HEK293 (cell line): ENCODE measurements around the gene CDK14.
"Not testable (repeated sequence)": the region's sequence is repeated elsewhere in the genome, so short reads cannot be mapped to it uniquely, and the experiment has no call there.

ENCODE experiments used
- CTCF ChIA-PET: fragments of 350-600 bp; formaldehyde crosslinking; extraction: SDS; loops from one replicate; lab custom pipeline; 2021; ENCODE audit warnings: antibody characterized with exemption; lab: Yijun Ruan, JAX
- POLR2A ChIA-PET: fragments of 300-600 bp; formaldehyde crosslinking; extraction: SDS; loops from one replicate; lab custom pipeline; 2020; ENCODE audit warnings: antibody characterized with exemption, inconsistent platforms; lab: Yijun Ruan, JAX
- H3K27ac ChIP-seq: fragments of 200-500 bp; sonication (Bioruptor generic); 2 replicates; pipeline ENCODE4 v1.5.1; 2014; ENCODE audit warnings: low read depth, low read length, control low read depth, inconsistent platforms; ENCODE audit errors: extremely low read depth
- H3K36me3 ChIP-seq, 2 experiments: fragments of 200-500 bp in 1 of 2; sonication (Bioruptor generic) in 1 of 2; 1 replicate in 1 of 2; 2 replicates in 1 of 2; pipeline ENCODE4 v1.5.1; 2014 to 2017; ENCODE audit warnings: inconsistent platforms in 2 of 2, low read length in 2 of 2; ENCODE audit not compliant: control insufficient read depth in 2 of 2, insufficient read depth in 1 of 2
- H3K4me1 ChIP-seq: fragments of 200-500 bp; sonication (Bioruptor generic); 2 replicates; pipeline ENCODE4 v1.5.1; 2014; ENCODE audit warnings: mild to moderate bottlenecking, low read length, inconsistent platforms; ENCODE audit not compliant: control insufficient read depth, insufficient read depth
- H3K4me3 ChIP-seq: 2 replicates; pipeline ENCODE4 v1.5.1; 2011; ENCODE audit warnings: low read depth, mild to moderate bottlenecking, control low read depth, low read length, moderate library complexity
- H3K9me3 ChIP-seq: fragments of 200-500 bp; sonication (Bioruptor generic); 2 replicates; pipeline ENCODE4 v1.5.1; 2014; ENCODE audit warnings: low read depth, low read length, inconsistent platforms; ENCODE audit not compliant: control insufficient read depth, insufficient read depth
- HOXA7 ChIP-seq: sonication (generic); formaldehyde crosslinking; IDR thresholded peaks from 2 replicates; pipeline ENCODE4 v1.8.1; 2022; ENCODE audit warnings: missing genetic modification reagents, borderline replicate concordance
- SCRT1 ChIP-seq: fragments of 450-650 bp; formaldehyde crosslinking; IDR thresholded peaks from 2 replicates; pipeline ENCODE4 v1.5.1; 2016; ENCODE audit warnings: missing biosample characterization, missing genetic modification characterization, borderline replicate concordance
- ZNF280C ChIP-seq: fragments of 450-650 bp; formaldehyde crosslinking; IDR thresholded peaks from 2 replicates; pipeline ENCODE4 v1.5.1; 2016; ENCODE audit warnings: missing biosample characterization, missing genetic modification characterization
- ZNF324 ChIP-seq: fragments of 450-650 bp; formaldehyde crosslinking; IDR thresholded peaks from 2 replicates; pipeline ENCODE4 v1.5.1; 2016; ENCODE audit warnings: missing biosample characterization, missing genetic modification characterization
- ZNF366 ChIP-seq: fragments of 450-650 bp; formaldehyde crosslinking; conservative IDR thresholded peaks from 2 replicates; pipeline ENCODE4 v1.5.1; 2016; ENCODE audit warnings: missing biosample characterization, missing genetic modification characterization
- ZNF549 ChIP-seq: fragments of 450-650 bp; IDR thresholded peaks from 2 replicates; pipeline ENCODE4 v1.5.1; 2018; ENCODE audit warnings: missing biosample characterization, missing genetic modification characterization, mild to moderate bottlenecking, inconsistent platforms, moderate library complexity
- ZNF777 ChIP-seq: fragments of 450-650 bp; formaldehyde crosslinking; IDR thresholded peaks from 2 replicates; pipeline ENCODE4 v1.5.1; 2017; ENCODE audit warnings: missing biosample characterization, missing genetic modification characterization, borderline replicate concordance
- TF ChIP-seq, protein P1 (sequence below): fragments of 450-650 bp; formaldehyde crosslinking; optimal IDR thresholded peaks from 2 replicates; pipeline ENCODE3; 2016; ENCODE audit warnings: missing biosample characterization, mild to moderate bottlenecking, missing genetic modification characterization
- TF ChIP-seq, protein P2 (sequence below): fragments of 450-650 bp; formaldehyde crosslinking; IDR thresholded peaks from 2 replicates; pipeline ENCODE4 v1.5.1; 2016; ENCODE audit warnings: missing biosample characterization, missing genetic modification characterization

Gene CDK14

GRCh38 chr7:90752051-90752450, 155.9 kb downstream of the CDK14 start:
- POLR2A ChIA-PET = no interaction called here
- no peak for TF ChIP-seq ZNF280C (tag by site-specific recombination)
- Histone ChIP-seq H3K27ac (no peak overlapping the region), H3K4me3 (no peak overlapping the region), H3K9me3 (no peaks in the 10 kb centered on the region), H3K4me1 (no peaks in the 10 kb centered on the region), H3K36me3 (no peaks in the 10 kb centered on the region)
- CTCF ChIA-PET = no interaction called here

- peaks cover 9% of the 10 kb centered on the region for H3K4me1 ChIP-seq
- ChIA-PET CTCF (no interaction called here), POLR2A (no interaction called here)
- TF ChIP-seq ZNF549 (no peak), ZNF324 (tag by site-specific recombination) (no peak), SCRT1 (tag by site-specific recombination) (no peak), ZNF366 (tag by site-specific recombination) (no peak)
- TF ChIP-seq, protein P1, sequence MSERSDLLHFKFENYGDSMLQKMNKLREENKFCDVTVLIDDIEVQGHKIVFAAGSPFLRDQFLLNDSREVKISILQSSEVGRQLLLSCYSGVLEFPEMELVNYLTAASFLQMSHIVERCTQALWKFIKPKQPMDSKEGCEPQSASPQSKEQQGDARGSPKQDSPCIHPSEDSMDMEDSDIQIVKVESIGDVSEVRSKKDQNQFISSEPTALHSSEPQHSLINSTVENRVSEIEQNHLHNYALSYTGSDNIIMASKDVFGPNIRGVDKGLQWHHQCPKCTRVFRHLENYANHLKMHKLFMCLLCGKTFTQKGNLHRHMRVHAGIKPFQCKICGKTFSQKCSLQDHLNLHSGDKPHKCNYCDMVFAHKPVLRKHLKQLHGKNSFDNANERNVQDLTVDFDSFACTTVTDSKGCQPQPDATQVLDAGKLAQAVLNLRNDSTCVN (tag by site-specific recombination) = no peak
- H3K4me3 ChIP-seq = no peak overlapping the region
- no peak overlapping the region for H3K27ac ChIP-seq
- H3K36me3 ChIP-seq = no peaks in the 10 kb centered on the region; a peak in 1 of 3 replicates
- no peaks in the 10 kb centered on the region for H3K9me3 ChIP-seq
These were observed 158.9 kb downstream of the CDK14 start for GRCh38 chr7:90755041-90755440.

- Histone ChIP-seq H3K36me3 (no peaks in the 10 kb centered on the region; a peak in 1 of 3 replicates), H3K4me1 (peaks cover 14% of the 10 kb centered on the region), H3K4me3 (no peak overlapping the region), H3K27ac (no peak overlapping the region), H3K9me3 (no peaks in the 10 kb centered on the region)
- CTCF ChIA-PET = no interaction called here
- TF ChIP-seq ZNF777 (tag by site-specific recombination) (no peak), HOXA7 (CRISPR knock-in tag) (no peak)
- TF ChIP-seq, protein P2, sequence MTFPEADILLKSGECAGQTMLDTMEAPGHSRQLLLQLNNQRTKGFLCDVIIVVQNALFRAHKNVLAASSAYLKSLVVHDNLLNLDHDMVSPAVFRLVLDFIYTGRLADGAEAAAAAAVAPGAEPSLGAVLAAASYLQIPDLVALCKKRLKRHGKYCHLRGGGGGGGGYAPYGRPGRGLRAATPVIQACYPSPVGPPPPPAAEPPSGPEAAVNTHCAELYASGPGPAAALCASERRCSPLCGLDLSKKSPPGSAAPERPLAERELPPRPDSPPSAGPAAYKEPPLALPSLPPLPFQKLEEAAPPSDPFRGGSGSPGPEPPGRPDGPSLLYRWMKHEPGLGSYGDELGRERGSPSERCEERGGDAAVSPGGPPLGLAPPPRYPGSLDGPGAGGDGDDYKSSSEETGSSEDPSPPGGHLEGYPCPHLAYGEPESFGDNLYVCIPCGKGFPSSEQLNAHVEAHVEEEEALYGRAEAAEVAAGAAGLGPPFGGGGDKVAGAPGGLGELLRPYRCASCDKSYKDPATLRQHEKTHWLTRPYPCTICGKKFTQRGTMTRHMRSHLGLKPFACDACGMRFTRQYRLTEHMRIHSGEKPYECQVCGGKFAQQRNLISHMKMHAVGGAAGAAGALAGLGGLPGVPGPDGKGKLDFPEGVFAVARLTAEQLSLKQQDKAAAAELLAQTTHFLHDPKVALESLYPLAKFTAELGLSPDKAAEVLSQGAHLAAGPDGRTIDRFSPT (tag by site-specific recombination) = no peak
- POLR2A ChIA-PET = no interaction called here
These were observed 160.2 kb downstream of the CDK14 start for GRCh38 chr7:90756366-90756765.

- H3K4me1 ChIP-seq = peaks cover 14% of the 10 kb centered on the region
- H3K9me3 ChIP-seq, POLR2A ChIA-PET, H3K27ac ChIP-seq, H3K36me3 ChIP-seq, H3K4me3 ChIP-seq: not testable (repeated sequence)
- CTCF ChIA-PET = interaction anchor here (0.6 kb wide), 1 partner anchor 302 kb away, joined by 3 read pairs; no protein-coding TSS in a partner anchor
These were observed 161.4 kb downstream of the CDK14 start for GRCh38 chr7:90757565-90757950.
